K562 (cell line): ENCODE results near the gene UNC5B. TPM values are rescaled to one million over a fixed set of nuclear protein-coding genes. Genes with fewer than 3 reads are reported as not detected.
A peak's percentile ranks its signal among the peaks of the same experiment; 100 is the strongest.

Experiments used
- ARID4B ChIP-seq: sonication (generic); formaldehyde crosslinking; IDR thresholded peaks from 2 replicates; pipeline ENCODE4 v1.8.0; 2022; ENCODE audit warnings: mild to moderate bottlenecking, missing genetic modification reagents
- DDX20 ChIP-seq: fragments of 450-650 bp; IDR thresholded peaks from 2 replicates; pipeline ENCODE4 v1.6.1; 2016; ENCODE audit warnings: missing genetic modification characterization, low read depth, mild to moderate bottlenecking, missing compliant biosample characterization, moderate library complexity
- ETS1 ChIP-seq: conservative IDR thresholded peaks from 2 replicates; pipeline ENCODE4 v1.6.1; 2011; ENCODE audit warnings: low read depth, mild to moderate bottlenecking, low read length; ENCODE audit not compliant: control insufficient read depth
- FOS ChIP-seq: IDR thresholded peaks from 3 replicates; pipeline ENCODE4 v1.6.1; 2011; ENCODE audit not compliant: insufficient read length; ENCODE audit errors: extremely low read depth
- GTF2F1 ChIP-seq: IDR thresholded peaks from 2 replicates; pipeline ENCODE4 v1.6.1; 2011; ENCODE audit warnings: low read depth, low read length, improper control_type of control experiment
- KLF6 ChIP-seq: fragments of 250-450 bp; sonication (Bioruptor Pico); IDR thresholded peaks from 2 replicates; pipeline ENCODE4 v1.4.0; 2020; ENCODE audit warnings: mild to moderate bottlenecking, moderate library complexity, borderline replicate concordance
- NCOA6 ChIP-seq: fragments of 450-650 bp; IDR thresholded peaks from 2 replicates; pipeline ENCODE4 v1.6.1; 2017; ENCODE audit warnings: mild to moderate bottlenecking
- NUFIP1 ChIP-seq: fragments of 450-650 bp; IDR thresholded peaks from 2 replicates; pipeline ENCODE4 v1.6.1; 2018; ENCODE audit not compliant: partially characterized antibody
- SP1 ChIP-seq: sonication (generic); formaldehyde crosslinking; IDR thresholded peaks from 2 replicates; pipeline ENCODE4 v1.8.1; 2022; ENCODE audit warnings: mild to moderate bottlenecking, missing genetic modification reagents
- TCF15 ChIP-seq: fragments of 250-450 bp; sonication (Bioruptor Pico); IDR thresholded peaks from 2 replicates; pipeline ENCODE4 v1.8.0; 2022; ENCODE audit warnings: moderate library complexity, mild to moderate bottlenecking, inconsistent platforms
- ZBTB1 ChIP-seq: sonication (generic); formaldehyde crosslinking; IDR thresholded peaks from 2 replicates; pipeline ENCODE4 v1.8.1; 2023; ENCODE audit warnings: missing genetic modification reagents, low read depth, mild to moderate bottlenecking, borderline replicate concordance
- ZC3H8 ChIP-seq: fragments of 450-650 bp; IDR thresholded peaks from 2 replicates; pipeline ENCODE4 v1.6.1; 2017
- ZHX1 ChIP-seq: fragments of 150-350 bp; conservative IDR thresholded peaks from 2 replicates; pipeline ENCODE4 v1.6.1; 2014; ENCODE audit warnings: low read length
- ZNF280B ChIP-seq: fragments of 250-450 bp; sonication (Bioruptor Pico); IDR thresholded peaks from 2 replicates; pipeline ENCODE4 v1.5.1; 2021; ENCODE audit warnings: mild to moderate bottlenecking
- ZNF324 ChIP-seq: fragments of 250-450 bp; sonication (Bioruptor Pico); IDR thresholded peaks from 2 replicates; pipeline ENCODE4 v1.4.0; 2020; ENCODE audit warnings: mild to moderate bottlenecking
- ZNF408 ChIP-seq: fragments of 250-450 bp; sonication (Bioruptor Pico); IDR thresholded peaks from 2 replicates; pipeline ENCODE4 v1.4.0; 2020; ENCODE audit warnings: low read depth, mild to moderate bottlenecking, moderate library complexity
- polyA plus RNA-seq, 8 experiments: library from polyadenylated mRNA; depleted of rRNA in 4 of 8; stranded (reverse) in 5 of 8; unstranded in 3 of 8; fragments of >200 nt; fragmentation: Nextera tagmentation in 2 of 8; fragmentation: Illumina TruSeq in 1 of 8; extraction: Ambion mirVana in 2 of 8; extraction: Trizol in 1 of 8; gene quantifications; 2 replicates each; pipeline versions ENCODE4 v1.2.1 to v1.2.3, GENCODE V29; 2011 to 2014; ENCODE audit warnings: inconsistent platforms in 1 of 8, missing spikeins in 1 of 8
- total RNA-seq, 7 experiments: library from RNA; depleted of rRNA in 6 of 7; stranded (reverse); fragments of >200 nt in 6 of 7; fragmentation: Illumina TruSeq in 2 of 7; extraction: Trizol in 2 of 7; gene quantifications; 2 replicates each; pipeline versions ENCODE4 v1.2.1 to v1.2.3, GENCODE V29; 2011 to 2021; ENCODE audit warnings: low replicate concordance in 1 of 7

UNC5B gene
- total and polyA plus RNA-seq, 9 of the 15 experiments (the other 6 are each of a cell fraction or from before 2014, with no cell fraction given), result 0.10 to 8.4 (median 2.1) TPM

GRCh38 chr10:71266147-71266917, 54.0 kb downstream of the UNC5B start (continued):
- TF ChIP-seq ARID4B (CRISPR knock-in tag) (peak; percentile 54; the same call in 1 of the 2 replicates), KLF6 (CRISPR knock-in tag) (peak; percentile 73), ZNF280B (CRISPR knock-in tag) (0 out of 2 replicates have a peak, but pooled peaks have one; percentile 14), ZHX1 (no peak), SP1 (CRISPR knock-in tag) (no peak), NCOA6 (no peak), GTF2F1 (no peak), ZC3H8 (no peak), FOS (no peak), ZBTB1 (CRISPR knock-in tag) (no peak), NUFIP1 (no peak), DDX20 (no peak), ZNF408 (CRISPR knock-in tag) (no peak), ZNF324 (CRISPR knock-in tag) (no peak), TCF15 (peak; percentile 89), ETS1 (no peak)
